K562 (cell line): Measurements from ENCODE around the gene PPIH. TPM values are rescaled to one million over a fixed set of nuclear protein-coding genes. Genes with fewer than 3 reads are reported as not detected.
A peak's percentile ranks its signal among the peaks of the same experiment; 100 is the strongest.

Source experiments
- ARID3B ChIP-seq: fragments of 250-450 bp; sonication (Bioruptor Pico); IDR thresholded peaks from 2 replicates; pipeline ENCODE4 v1.4.0; 2020; ENCODE audit warnings: borderline replicate concordance
- BRD9 ChIP-seq: fragments of 450-650 bp; IDR thresholded peaks from 2 replicates; pipeline ENCODE4 v1.6.1; 2018; ENCODE audit warnings: low read depth; ENCODE audit not compliant: partially characterized antibody
- ETV6 ChIP-seq, 3 experiments: fragments of 150-350 bp in 1 of 3; sonication (generic) in 1 of 3; formaldehyde crosslinking in 1 of 3; IDR thresholded peaks; 2 replicates each; pipeline versions ENCODE4 v1.6.1 to v1.8.0; 2014 to 2022; ENCODE audit warnings: borderline replicate concordance in 2 of 3, low read depth in 2 of 3, antibody characterized with exemption in 1 of 3, low read length in 1 of 3, mild to moderate bottlenecking in 1 of 3, missing genetic modification reagents in 1 of 3
- HCFC1 ChIP-seq: IDR thresholded peaks from 2 replicates; pipeline ENCODE4 v1.6.1; 2012; ENCODE audit warnings: low read depth, low read length, improper control_type of control experiment
- HNRNPUL1 ChIP-seq: fragments of 200-400 bp; formaldehyde crosslinking; IDR thresholded peaks from 2 replicates; pipeline ENCODE4 v1.6.1; 2017; ENCODE audit warnings: low read length
- IFI16 ChIP-seq: fragments of 250-450 bp; sonication (Bioruptor Pico); IDR thresholded peaks from 2 replicates; pipeline ENCODE4 v2.1.2; 2022; ENCODE audit warnings: mild to moderate bottlenecking, inconsistent platforms
- L3MBTL2 ChIP-seq: fragments of 450-650 bp; IDR thresholded peaks from 2 replicates; pipeline ENCODE4 v1.6.1; 2016; ENCODE audit warnings: mild to moderate bottlenecking, moderate library complexity
- LCOR ChIP-seq: sonication (generic); formaldehyde crosslinking; IDR thresholded peaks from 2 replicates; pipeline ENCODE4 v1.8.0; 2022; ENCODE audit warnings: mild to moderate bottlenecking, missing genetic modification reagents
- MAZ ChIP-seq, 2 experiments: fragments of 450-650 bp in 1 of 2; sonication (generic) in 1 of 2; formaldehyde crosslinking; IDR thresholded peaks in 1 of 2; conservative IDR thresholded peaks in 1 of 2; 2 replicates each; pipeline versions ENCODE4 v1.4.0 to v1.5.0; 2020; ENCODE audit warnings: mild to moderate bottlenecking in 1 of 2, missing genetic modification reagents in 1 of 2
- MCM7 ChIP-seq, 2 experiments: fragments of 450-650 bp; IDR thresholded peaks; 2 replicates each; pipeline ENCODE4 v1.6.1; 2016 to 2018
- MXI1 ChIP-seq: IDR thresholded peaks from 2 replicates; pipeline ENCODE4 v1.6.1; 2011; ENCODE audit warnings: low read depth, mild to moderate bottlenecking, improper control_type of control experiment, low read length
- NR4A1 ChIP-seq, 2 experiments: fragments of 250-450 bp in 1 of 2; fragments of 450-650 bp in 1 of 2; sonication (Bioruptor Pico) in 1 of 2; IDR thresholded peaks; 2 replicates each; pipeline versions ENCODE4 v1.4.0 to v1.6.1; 2016 to 2020; ENCODE audit warnings: mild to moderate bottlenecking in 2 of 2, missing compliant biosample characterization in 1 of 2, missing genetic modification characterization in 1 of 2, moderate library complexity in 1 of 2
- RAD21 ChIP-seq, 2 experiments: fragments of 250-450 bp in 1 of 2; fragments of 450-650 bp in 1 of 2; sonication (Bioruptor Pico) in 1 of 2; formaldehyde crosslinking in 1 of 2; IDR thresholded peaks in 1 of 2; conservative IDR thresholded peaks in 1 of 2; 2 replicates each; pipeline versions ENCODE4 v1.4.0 to v1.8.0; 2020 to 2022; ENCODE audit warnings: mild to moderate bottlenecking in 2 of 2, moderate library complexity in 1 of 2
- SP2 ChIP-seq: IDR thresholded peaks from 2 replicates; pipeline ENCODE4 v1.6.1; 2011; ENCODE audit warnings: mild to moderate bottlenecking, low read depth, low read length, moderate library complexity; ENCODE audit not compliant: poor library complexity, severe bottlenecking; ENCODE audit errors: extremely low read depth
- TBP ChIP-seq: optimal IDR thresholded peaks from 2 replicates; pipeline ENCODE3; 2011; ENCODE audit warnings: low read depth, low read length, improper control_type of control experiment
- YY1 ChIP-seq, 3 experiments: IDR thresholded peaks; 2 replicates each; pipeline ENCODE4 v1.6.1; 2011; ENCODE audit warnings: low read length in 2 of 3, mild to moderate bottlenecking in 2 of 3, moderate library complexity in 2 of 3, borderline replicate concordance in 1 of 3, control low read depth in 1 of 3, low read depth in 1 of 3; ENCODE audit not compliant: insufficient read depth in 3 of 3, insufficient replicate concordance in 2 of 3, control insufficient read depth in 1 of 3, insufficient read length in 1 of 3; ENCODE audit errors: extremely low read depth in 1 of 3
- ZBTB49 ChIP-seq: sonication (generic); formaldehyde crosslinking; IDR thresholded peaks from 2 replicates; pipeline ENCODE4 v1.8.0; 2022; ENCODE audit warnings: missing genetic modification reagents, mild to moderate bottlenecking, borderline replicate concordance
- ZKSCAN8 ChIP-seq: fragments of 200-800 bp; sonication (Bioruptor generic); IDR thresholded peaks from 2 replicates; pipeline ENCODE4 v1.6.1; 2016; ENCODE audit warnings: missing genetic modification characterization, missing compliant biosample characterization
- ZNF224 ChIP-seq: sonication (generic); formaldehyde crosslinking; IDR thresholded peaks from 2 replicates; pipeline ENCODE4 v1.8.0; 2022; ENCODE audit warnings: mild to moderate bottlenecking, missing genetic modification reagents
- ZNF584 ChIP-seq: fragments of 200-800 bp; sonication (Bioruptor generic); IDR thresholded peaks from 2 replicates; pipeline ENCODE4 v1.6.1; 2016; ENCODE audit warnings: low read depth, mild to moderate bottlenecking, missing genetic modification characterization, missing compliant biosample characterization
- polyA plus RNA-seq, 8 experiments: library from polyadenylated mRNA; depleted of rRNA in 4 of 8; stranded (reverse) in 5 of 8; unstranded in 3 of 8; fragments of >200 nt; fragmentation: Nextera tagmentation in 2 of 8; fragmentation: Illumina TruSeq in 1 of 8; extraction: Ambion mirVana in 2 of 8; extraction: Trizol in 1 of 8; gene quantifications; 2 replicates each; pipeline versions ENCODE4 v1.2.1 to v1.2.3, GENCODE V29; 2011 to 2014; ENCODE audit warnings: inconsistent platforms in 1 of 8, missing spikeins in 1 of 8
- total RNA-seq, 7 experiments: library from RNA; depleted of rRNA in 6 of 7; stranded (reverse); fragments of >200 nt in 6 of 7; fragmentation: Illumina TruSeq in 2 of 7; extraction: Trizol in 2 of 7; gene quantifications; 2 replicates each; pipeline versions ENCODE4 v1.2.1 to v1.2.3, GENCODE V29; 2011 to 2021; ENCODE audit warnings: low replicate concordance in 1 of 7

Gene PPIH
- total and polyA plus RNA-seq, 9 of the 15 experiments (the other 6 are each of a cell fraction or from before 2014, with no cell fraction given): 197 to 470 (median 277) TPM

GRCh38 chr1:42657981-42658876, at the start of gene PPIH (continued):
- TF ChIP-seq MAZ (CRISPR knock-in tag; conservative IDR thresholded peaks at IDR 0.05 in 1 of 2, IDR thresholded peaks at IDR 0.05 in 1 of 2): peak; percentile 65 to 93
- TF ChIP-seq LCOR (CRISPR knock-in tag): peak; percentile 97
- no peak for TF ChIP-seq IFI16 (CRISPR knock-in tag)
- TF ChIP-seq YY1 (IDR thresholded peaks at IDR 0.05; ENCODE audit: borderline replicate concordance in 1 of 3, control insufficient read depth in 1 of 3, extremely low read depth in 1 of 3, insufficient read depth in 3 of 3, insufficient read length in 1 of 3, insufficient replicate concordance in 2 of 3, low read depth in 1 of 3, low read length in 2 of 3): peak; percentile 50 to 94 (median 88)
- TF ChIP-seq SP2: peak; percentile 19
- no peak for TF ChIP-seq MCM7 (IDR thresholded peaks at IDR 0.05)
- TF ChIP-seq BRD9: no peak
- TF ChIP-seq ZKSCAN8 (CRISPR knock-in tag): no peak
- TF ChIP-seq ZNF584: no peak; the same call in 1 of the 2 replicates
- TF ChIP-seq NR4A1 (CRISPR knock-in tag; IDR thresholded peaks at IDR 0.05): no peak; the same call in 1 of the 2 replicates
- peak; percentile 82 for TF ChIP-seq NR4A1 (tag; IDR thresholded peaks at IDR 0.05)
- no peak for TF ChIP-seq ARID3B (CRISPR knock-in tag)
- TF ChIP-seq ZBTB49 (CRISPR knock-in tag): no peak
- TF ChIP-seq HCFC1: peak; percentile 85
- peak; percentile 99 for TF ChIP-seq L3MBTL2
- no peak for TF ChIP-seq ZNF224 (CRISPR knock-in tag)
- TF ChIP-seq ETV6 (IDR thresholded peaks at IDR 0.05; ENCODE audit: borderline replicate concordance in 1 of 2, low read depth in 2 of 2, low read length in 1 of 2): no peak
- TF ChIP-seq ETV6 (CRISPR knock-in tag; IDR thresholded peaks at IDR 0.05; ENCODE audit: borderline replicate concordance): no peak
- TF ChIP-seq RAD21 (CRISPR knock-in tag; conservative IDR thresholded peaks at IDR 0.05 in 1 of 2, IDR thresholded peaks at IDR 0.05 in 1 of 2): no peak
- peak; percentile 92 for TF ChIP-seq TBP
- no peak for TF ChIP-seq HNRNPUL1
- TF ChIP-seq MXI1: peak; percentile 15
